Measurements from ENCODE around the gene UFD1. TPM values are rescaled to one million over a fixed set of nuclear protein-coding genes. Genes with fewer than 3 reads are reported as not detected.

The UFD1 gene
- total and polyA plus RNA-seq, 9 of the 15 experiments (the other 6 are each of a cell fraction or from before 2014, with no cell fraction given) = 238 to 645 (median 363) TPM

- no peak for TF ChIP-seq THRA (IDR thresholded peaks at IDR 0.05)
- no peak for TF ChIP-seq DIDO1 (tag; IDR thresholded peaks at IDR 0.05; ENCODE audit: low read depth)
- no peak for TF ChIP-seq GABPB1 (CRISPR knock-in tag; IDR thresholded peaks at IDR 0.05)
- TF ChIP-seq, protein P1, sequence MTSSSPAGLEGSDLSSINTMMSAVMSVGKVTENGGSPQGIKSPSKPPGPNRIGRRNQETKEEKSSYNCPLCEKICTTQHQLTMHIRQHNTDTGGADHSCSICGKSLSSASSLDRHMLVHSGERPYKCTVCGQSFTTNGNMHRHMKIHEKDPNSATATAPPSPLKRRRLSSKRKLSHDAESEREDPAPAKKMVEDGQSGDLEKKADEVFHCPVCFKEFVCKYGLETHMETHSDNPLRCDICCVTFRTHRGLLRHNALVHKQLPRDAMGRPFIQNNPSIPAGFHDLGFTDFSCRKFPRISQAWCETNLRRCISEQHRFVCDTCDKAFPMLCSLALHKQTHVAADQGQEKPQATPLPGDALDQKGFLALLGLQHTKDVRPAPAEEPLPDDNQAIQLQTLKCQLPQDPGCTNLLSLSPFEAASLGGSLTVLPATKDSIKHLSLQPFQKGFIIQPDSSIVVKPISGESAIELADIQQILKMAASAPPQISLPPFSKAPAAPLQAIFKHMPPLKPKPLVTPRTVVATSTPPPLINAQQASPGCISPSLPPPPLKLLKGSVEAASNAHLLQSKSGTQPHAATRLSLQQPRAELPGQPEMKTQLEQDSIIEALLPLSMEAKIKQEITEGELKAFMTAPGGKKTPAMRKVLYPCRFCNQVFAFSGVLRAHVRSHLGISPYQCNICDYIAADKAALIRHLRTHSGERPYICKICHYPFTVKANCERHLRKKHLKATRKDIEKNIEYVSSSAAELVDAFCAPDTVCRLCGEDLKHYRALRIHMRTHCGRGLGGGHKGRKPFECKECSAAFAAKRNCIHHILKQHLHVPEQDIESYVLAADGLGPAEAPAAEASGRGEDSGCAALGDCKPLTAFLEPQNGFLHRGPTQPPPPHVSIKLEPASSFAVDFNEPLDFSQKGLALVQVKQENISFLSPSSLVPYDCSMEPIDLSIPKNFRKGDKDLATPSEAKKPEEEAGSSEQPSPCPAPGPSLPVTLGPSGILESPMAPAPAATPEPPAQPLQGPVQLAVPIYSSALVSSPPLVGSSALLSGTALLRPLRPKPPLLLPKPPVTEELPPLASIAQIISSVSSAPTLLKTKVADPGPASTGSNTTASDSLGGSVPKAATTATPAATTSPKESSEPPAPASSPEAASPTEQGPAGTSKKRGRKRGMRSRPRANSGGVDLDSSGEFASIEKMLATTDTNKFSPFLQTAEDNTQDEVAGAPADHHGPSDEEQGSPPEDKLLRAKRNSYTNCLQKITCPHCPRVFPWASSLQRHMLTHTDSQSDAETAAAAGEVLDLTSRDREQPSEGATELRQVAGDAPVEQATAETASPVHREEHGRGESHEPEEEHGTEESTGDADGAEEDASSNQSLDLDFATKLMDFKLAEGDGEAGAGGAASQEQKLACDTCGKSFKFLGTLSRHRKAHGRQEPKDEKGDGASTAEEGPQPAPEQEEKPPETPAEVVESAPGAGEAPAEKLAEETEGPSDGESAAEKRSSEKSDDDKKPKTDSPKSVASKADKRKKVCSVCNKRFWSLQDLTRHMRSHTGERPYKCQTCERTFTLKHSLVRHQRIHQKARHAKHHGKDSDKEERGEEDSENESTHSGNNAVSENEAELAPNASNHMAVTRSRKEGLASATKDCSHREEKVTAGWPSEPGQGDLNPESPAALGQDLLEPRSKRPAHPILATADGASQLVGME (CRISPR knock-in tag; IDR thresholded peaks at IDR 0.05) = no peak
- TF ChIP-seq ZKSCAN1 (IDR thresholded peaks at IDR 0.05; ENCODE audit: low read depth, low read length) = no peak
- TF ChIP-seq PRMT5 (CRISPR knock-in tag; IDR thresholded peaks at IDR 0.05) = no peak
- no peak for TF ChIP-seq NR2C2 (CRISPR knock-in tag; IDR thresholded peaks at IDR 0.05)
- no peak for TF ChIP-seq NR2C2 (tag; IDR thresholded peaks at IDR 0.05)
- TF ChIP-seq MAFK (IDR thresholded peaks at IDR 0.05; ENCODE audit: low read length) = no peak
- TF ChIP-seq, protein P2, sequence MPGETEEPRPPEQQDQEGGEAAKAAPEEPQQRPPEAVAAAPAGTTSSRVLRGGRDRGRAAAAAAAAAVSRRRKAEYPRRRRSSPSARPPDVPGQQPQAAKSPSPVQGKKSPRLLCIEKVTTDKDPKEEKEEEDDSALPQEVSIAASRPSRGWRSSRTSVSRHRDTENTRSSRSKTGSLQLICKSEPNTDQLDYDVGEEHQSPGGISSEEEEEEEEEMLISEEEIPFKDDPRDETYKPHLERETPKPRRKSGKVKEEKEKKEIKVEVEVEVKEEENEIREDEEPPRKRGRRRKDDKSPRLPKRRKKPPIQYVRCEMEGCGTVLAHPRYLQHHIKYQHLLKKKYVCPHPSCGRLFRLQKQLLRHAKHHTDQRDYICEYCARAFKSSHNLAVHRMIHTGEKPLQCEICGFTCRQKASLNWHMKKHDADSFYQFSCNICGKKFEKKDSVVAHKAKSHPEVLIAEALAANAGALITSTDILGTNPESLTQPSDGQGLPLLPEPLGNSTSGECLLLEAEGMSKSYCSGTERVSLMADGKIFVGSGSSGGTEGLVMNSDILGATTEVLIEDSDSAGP (CRISPR knock-in tag; IDR thresholded peaks at IDR 0.05) = no peak
- TF ChIP-seq, protein P3, sequence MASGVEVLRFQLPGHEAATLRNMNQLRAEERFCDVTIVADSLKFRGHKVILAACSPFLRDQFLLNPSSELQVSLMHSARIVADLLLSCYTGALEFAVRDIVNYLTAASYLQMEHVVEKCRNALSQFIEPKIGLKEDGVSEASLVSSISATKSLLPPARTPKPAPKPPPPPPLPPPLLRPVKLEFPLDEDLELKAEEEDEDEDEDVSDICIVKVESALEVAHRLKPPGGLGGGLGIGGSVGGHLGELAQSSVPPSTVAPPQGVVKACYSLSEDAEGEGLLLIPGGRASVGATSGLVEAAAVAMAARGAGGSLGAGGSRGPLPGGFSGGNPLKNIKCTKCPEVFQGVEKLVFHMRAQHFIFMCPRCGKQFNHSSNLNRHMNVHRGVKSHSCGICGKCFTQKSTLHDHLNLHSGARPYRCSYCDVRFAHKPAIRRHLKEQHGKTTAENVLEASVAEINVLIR (CRISPR knock-in tag; IDR thresholded peaks at IDR 0.05) = no peak
- TF ChIP-seq, protein P4, sequence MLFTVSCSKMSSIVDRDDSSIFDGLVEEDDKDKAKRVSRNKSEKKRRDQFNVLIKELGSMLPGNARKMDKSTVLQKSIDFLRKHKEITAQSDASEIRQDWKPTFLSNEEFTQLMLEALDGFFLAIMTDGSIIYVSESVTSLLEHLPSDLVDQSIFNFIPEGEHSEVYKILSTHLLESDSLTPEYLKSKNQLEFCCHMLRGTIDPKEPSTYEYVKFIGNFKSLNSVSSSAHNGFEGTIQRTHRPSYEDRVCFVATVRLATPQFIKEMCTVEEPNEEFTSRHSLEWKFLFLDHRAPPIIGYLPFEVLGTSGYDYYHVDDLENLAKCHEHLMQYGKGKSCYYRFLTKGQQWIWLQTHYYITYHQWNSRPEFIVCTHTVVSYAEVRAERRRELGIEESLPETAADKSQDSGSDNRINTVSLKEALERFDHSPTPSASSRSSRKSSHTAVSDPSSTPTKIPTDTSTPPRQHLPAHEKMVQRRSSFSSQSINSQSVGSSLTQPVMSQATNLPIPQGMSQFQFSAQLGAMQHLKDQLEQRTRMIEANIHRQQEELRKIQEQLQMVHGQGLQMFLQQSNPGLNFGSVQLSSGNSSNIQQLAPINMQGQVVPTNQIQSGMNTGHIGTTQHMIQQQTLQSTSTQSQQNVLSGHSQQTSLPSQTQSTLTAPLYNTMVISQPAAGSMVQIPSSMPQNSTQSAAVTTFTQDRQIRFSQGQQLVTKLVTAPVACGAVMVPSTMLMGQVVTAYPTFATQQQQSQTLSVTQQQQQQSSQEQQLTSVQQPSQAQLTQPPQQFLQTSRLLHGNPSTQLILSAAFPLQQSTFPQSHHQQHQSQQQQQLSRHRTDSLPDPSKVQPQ (CRISPR knock-in tag; IDR thresholded peaks at IDR 0.05; ENCODE audit: borderline replicate concordance) = no peak
- TF ChIP-seq, protein P5, sequence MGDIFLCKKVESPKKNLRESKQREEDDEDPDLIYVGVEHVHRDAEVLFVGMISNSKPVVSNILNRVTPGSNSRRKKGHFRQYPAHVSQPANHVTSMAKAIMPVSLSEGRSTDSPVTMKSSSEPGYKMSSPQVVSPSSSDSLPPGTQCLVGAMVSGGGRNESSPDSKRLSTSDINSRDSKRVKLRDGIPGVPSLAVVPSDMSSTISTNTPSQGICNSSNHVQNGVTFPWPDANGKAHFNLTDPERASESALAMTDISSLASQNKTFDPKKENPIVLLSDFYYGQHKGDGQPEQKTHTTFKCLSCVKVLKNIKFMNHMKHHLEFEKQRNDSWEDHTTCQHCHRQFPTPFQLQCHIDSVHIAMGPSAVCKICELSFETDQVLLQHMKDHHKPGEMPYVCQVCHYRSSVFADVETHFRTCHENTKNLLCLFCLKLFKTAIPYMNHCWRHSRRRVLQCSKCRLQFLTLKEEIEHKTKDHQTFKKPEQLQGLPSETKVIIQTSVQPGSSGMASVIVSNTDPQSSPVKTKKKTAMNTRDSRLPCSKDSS (IDR thresholded peaks at IDR 0.05; ENCODE audit: low read depth, partially characterized antibody) = no peak
- TF ChIP-seq RFX7 (CRISPR knock-in tag; IDR thresholded peaks at IDR 0.05) = no peak
Observed at GRCh38 chr22:19469421-19469820, 9.6 kb downstream of the UFD1 start (continued).
